GM23338 (cell line): ENCODE results near the gene EYA2. TPM values are rescaled to one million over a fixed set of nuclear protein-coding genes. Genes with fewer than 3 reads are reported as not detected.

Experiments
- ATAC-seq: fragments of 200-7000 bp; cut with Tn5 transposase; 3 replicates; pipeline ENCODE4 v1.9.1; 2020
- DNase-seq: peaks from one replicate; pipeline ENCODE4 v3.0.0-alpha.2; 2015; ENCODE audit warnings: low spot score
- H2AFZ ChIP-seq: fragments of 200-600 bp; sonication (generic); 2 replicates; pipeline ENCODE4 v1.8.0; 2016; ENCODE audit warnings: antibody characterized with exemption, mild to moderate bottlenecking, moderate library complexity
- H3F3A ChIP-seq: fragments of 200-600 bp; sonication (generic); replicated peaks from 2 replicates; pipeline ENCODE4 v1.8.0; 2017; ENCODE audit warnings: antibody characterized with exemption, mixed run types, low read depth
- H3K27ac ChIP-seq: fragments of 200-600 bp; sonication (generic); 2 replicates; pipeline ENCODE4 v1.6.1; 2016; ENCODE audit warnings: low read depth
- H3K27me3 ChIP-seq: fragments of 200-600 bp; sonication (generic); 2 replicates; pipeline ENCODE4 v1.8.0; 2016; ENCODE audit warnings: mild to moderate bottlenecking, mixed run types, moderate library complexity; ENCODE audit not compliant: insufficient read depth
- H3K36me3 ChIP-seq: fragments of 200-600 bp; sonication (generic); 2 replicates; pipeline ENCODE4 v1.8.0; 2016; ENCODE audit warnings: mild to moderate bottlenecking; ENCODE audit not compliant: insufficient read depth
- H3K4me1 ChIP-seq: fragments of 200-600 bp; sonication (generic); 2 replicates; pipeline ENCODE4 v1.8.0; 2016; ENCODE audit warnings: mild to moderate bottlenecking, moderate library complexity; ENCODE audit not compliant: insufficient read depth
- H3K4me2 ChIP-seq: fragments of 200-600 bp; sonication (generic); 2 replicates; pipeline ENCODE4 v1.7.1; 2017; ENCODE audit warnings: mixed run types
- H3K4me3 ChIP-seq: fragments of 200-600 bp; sonication (generic); 2 replicates; pipeline ENCODE4 v1.6.1; 2016; ENCODE audit warnings: mixed run types
- H3K79me2 ChIP-seq: fragments of 200-600 bp; sonication (generic); replicated peaks from 2 replicates; pipeline ENCODE4 v1.8.0; 2017; ENCODE audit warnings: mild to moderate bottlenecking; ENCODE audit not compliant: insufficient read depth
- H3K9me2 ChIP-seq: fragments of 200-600 bp; sonication (generic); 2 replicates; pipeline ENCODE4 v1.8.0; 2017; ENCODE audit not compliant: insufficient read depth
- H4K20me1 ChIP-seq: fragments of 200-600 bp; sonication (generic); replicated peaks from 2 replicates; pipeline ENCODE4 v1.8.0; 2017; ENCODE audit warnings: mild to moderate bottlenecking; ENCODE audit not compliant: insufficient read depth
- H3K27ac Mint-ChIP-seq: 2 replicates; pipeline ENCODE4 v1.8.0; 2020; ENCODE audit warnings: inconsistent platforms, mild to moderate bottlenecking, moderate library complexity, mixed read lengths
- H3K27me3 Mint-ChIP-seq: 3 replicates; pipeline ENCODE4 v1.8.0; 2022; ENCODE audit warnings: low read depth, mild to moderate bottlenecking, moderate library complexity, mixed read lengths, inconsistent platforms; ENCODE audit not compliant: insufficient read depth, poor library complexity
- H3K36me3 Mint-ChIP-seq: 3 replicates; pipeline ENCODE4 v1.8.0; 2021; ENCODE audit warnings: low read depth, mild to moderate bottlenecking, inconsistent platforms, moderate library complexity, mixed read lengths
- H3K4me1 Mint-ChIP-seq: 3 replicates; pipeline ENCODE4 v1.8.0; 2020; ENCODE audit warnings: mild to moderate bottlenecking, inconsistent platforms, mixed read lengths
- H3K4me3 Mint-ChIP-seq: 3 replicates; pipeline ENCODE4 v1.8.0; 2021; ENCODE audit warnings: moderate library complexity, mild to moderate bottlenecking, inconsistent platforms, mixed read lengths
- H3K9me3 Mint-ChIP-seq: 3 replicates; pipeline ENCODE4 v1.8.0; 2020; ENCODE audit warnings: moderate library complexity, mild to moderate bottlenecking, inconsistent platforms, mixed read lengths
- CTCF ChIP-seq, 2 experiments: fragments of 200-600 bp in 1 of 2; sonication (generic) in 1 of 2; conservative IDR thresholded peaks; 2 replicates each; pipeline versions ENCODE4 v1.5.1 to v1.6.1; 2016 to 2017; ENCODE audit warnings: antibody characterized with exemption in 2 of 2, low read depth in 2 of 2, mild to moderate bottlenecking in 2 of 2, moderate library complexity in 1 of 2
- ETS1 ChIP-seq: IDR thresholded peaks from 2 replicates; pipeline ENCODE4 v1.6.1; 2016; ENCODE audit warnings: antibody characterized with exemption
- REST ChIP-seq: IDR thresholded peaks from one replicate; pipeline ENCODE4 v1.6.1; 2018; ENCODE audit warnings: antibody characterized with exemption; ENCODE audit not compliant: unreplicated experiment
- ZNF114 ChIP-seq: fragments of 250-450 bp; sonication (Bioruptor Pico); IDR thresholded peaks from 2 replicates; pipeline ENCODE4 v1.5.0; 2020; ENCODE audit warnings: mild to moderate bottlenecking, moderate library complexity
- ZNF462 ChIP-seq: fragments of 250-450 bp; sonication (Bioruptor Pico); IDR thresholded peaks from 2 replicates; pipeline ENCODE4 v1.5.0; 2020; ENCODE audit warnings: mild to moderate bottlenecking, moderate library complexity
- polyA plus RNA-seq: library from polyadenylated mRNA; unstranded; fragments of >200 nt; fragmentation: Nextera tagmentation; extraction: Ambion mirVana; gene quantifications from 2 replicates; pipeline ENCODE4 v1.2.1, GENCODE V29; 2016
- total RNA-seq: library from RNA; depleted of rRNA; stranded (reverse); fragments of >200 nt; shearing (Covaris generic); gene quantifications from 2 replicates; pipeline ENCODE4 v1.2.3, GENCODE V29; 2014

Gene EYA2
- total and polyA plus RNA-seq, 2 experiments from 2014 or later = 0.50 to 0.56 TPM

GRCh38 chr20:47149939-47150338 is 255.3 kb downstream of the EYA2 start (continued):
- TF ChIP-seq ZNF462 (CRISPR knock-in tag) (no peak), REST (no peak)

GRCh38 chr20:47150403-47151152 is 255.9 kb downstream of the EYA2 start:
- Histone ChIP-seq H3K27me3 (no peaks in the 10 kb centered on the region), H3K36me3 (no peaks in the 10 kb centered on the region), H3K79me2 (no peaks in the 10 kb centered on the region), H3K4me2 (no peak overlapping the region), H3K9me2 (no peaks in the 10 kb centered on the region), H3F3A (no peaks in the 10 kb centered on the region), H3K4me3 (no peak overlapping the region), H3K27ac (no peak overlapping the region), H3K4me1 (no peaks in the 10 kb centered on the region), H2AFZ (0 out of 2 replicates have a peak overlapping the region, but pooled peaks have one; percentile 18), H4K20me1 (no peaks in the 10 kb centered on the region)
- H3K9me3 Mint-ChIP-seq = no peaks in the 10 kb centered on the region; the same call in 2 of the 3 replicates
- H3K4me3 Mint-ChIP-seq = no peak overlapping the region
- H3K4me1 Mint-ChIP-seq = no peaks in the 10 kb centered on the region
- ATAC-seq = peak; percentile 100
- TF ChIP-seq ZNF114 (no peak), CTCF (conservative IDR thresholded peaks at IDR 0.05; ENCODE audit: low read depth in 2 of 2) (peak; percentile 89 to 95), ETS1 (peak; percentile 70)
- DNase-seq = peak; percentile 95
- H3K27me3 Mint-ChIP-seq = peaks cover 7% of the 10 kb centered on the region
- no peak overlapping the region for H3K27ac Mint-ChIP-seq
- 0 out of 3 replicates have a peak, but pooled peaks cover 3% of the 10 kb centered on the region for H3K36me3 Mint-ChIP-seq
